Measurements from ENCODE around the gene ZIC5. TPM values are rescaled to one million over a fixed set of nuclear protein-coding genes. Genes with fewer than 3 reads are reported as not detected.

The ZIC5 gene
- total and polyA plus RNA-seq, 2 of the 4 experiments (the other 2 are of a cell fraction), result not detected

DNA sequence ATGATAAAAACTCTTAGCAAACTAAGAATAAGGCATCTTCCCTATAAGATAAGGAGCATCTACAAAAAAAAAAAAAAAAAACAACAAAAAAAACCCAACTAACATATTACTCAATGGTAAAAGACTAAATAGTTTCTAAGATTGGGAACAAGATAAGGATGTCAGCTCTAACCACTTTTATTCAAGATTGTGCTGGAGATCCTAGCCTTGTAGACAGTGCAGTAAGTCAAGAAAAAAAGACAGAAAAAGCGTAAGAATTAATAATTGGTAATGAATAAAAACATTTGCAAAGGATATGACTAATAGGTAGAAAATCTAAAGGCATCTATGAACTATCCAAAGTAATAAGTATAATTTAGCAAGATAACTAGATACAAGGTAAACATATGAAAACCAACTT is 43.1 kb upstream of the ZIC5 start:
- Histone ChIP-seq H3K9ac (ENCODE audit: low read depth, low read length) (no peak overlapping the region), H4K20me1 (ENCODE audit: insufficient read depth, low read length) (no peaks in the 10 kb centered on the region), H4K5ac (ENCODE audit: low read depth, low read length) (no peak overlapping the region), H3K4me2 (ENCODE audit: low read depth, low read length) (no peak overlapping the region), H2BK120ac (ENCODE audit: low read depth, low read length) (no peak overlapping the region), H3K4ac (ENCODE audit: low read depth, low read length) (no peak overlapping the region), H3K56ac (ENCODE audit: extremely low read depth, insufficient read depth, low read length) (no peak overlapping the region), H3K14ac (replicated peaks; ENCODE audit: low read depth, low read length) (no peak overlapping the region), H3K79me1 (ENCODE audit: low read depth in 1 of 2, low read length in 2 of 2) (no peaks in the 10 kb centered on the region), H3K27ac (ENCODE audit: insufficient read depth, low read length) (no peak overlapping the region), H3K18ac (ENCODE audit: low read depth, low read length) (no peak overlapping the region), H2BK15ac (ENCODE audit: low read depth, low read length) (no peak overlapping the region), H3K4me1 (ENCODE audit: control insufficient read depth, insufficient read depth, low read length) (no peaks in the 10 kb centered on the region), H4K91ac (ENCODE audit: insufficient read depth, low read depth, low read length) (no peak overlapping the region), H3K27me3 (ENCODE audit: control insufficient read depth, insufficient read depth, low read length) (peaks cover 13% of the 10 kb centered on the region; the same call in 1 of the 2 replicates), H3K4me3 (ENCODE audit: insufficient read depth, low read depth, low read length) (no peak overlapping the region), H4K8ac (ENCODE audit: low read depth in 2 of 2, low read length in 2 of 2) (no peak overlapping the region), H2BK20ac (ENCODE audit: low read depth, low read length) (no peak overlapping the region), H2AK5ac (ENCODE audit: low read depth, low read length) (no peak overlapping the region), H3K36me3 (ENCODE audit: control insufficient read depth, insufficient read depth, low read length) (no peaks in the 10 kb centered on the region), H3K9me1 (ENCODE audit: insufficient read depth, low read length) (no peaks in the 10 kb centered on the region), H2AK9ac (replicated peaks; ENCODE audit: low read depth, low read length, poor library complexity) (no peak overlapping the region), H3K9me3 (ENCODE audit: control insufficient read depth, insufficient read depth, low read length) (no peaks in the 10 kb centered on the region), H2AFZ (replicated peaks; ENCODE audit: low read length, poor library complexity) (no peak overlapping the region), H2BK5ac (ENCODE audit: low read depth, low read length, poor library complexity, severe bottlenecking) (no peak overlapping the region), H3K23ac (ENCODE audit: low read depth, low read length) (no peak overlapping the region)
- intact Hi-C loops (cut with micrococcal nuclease) (no loop called here), in situ Hi-C loops (cut with MboI; ENCODE audit: low sequenced_read_pairs) (no loop called here), dilution Hi-C loops (cut with HindIII; ENCODE audit: low sequenced_read_pairs, unreplicated experiment) (no loop called here)
- ATAC-seq (ENCODE audit: low read depth), result no peak
- ChIA-PET POLR2A (ENCODE audit: unreplicated experiment) (no interaction called here), CTCF (no interaction called here)
- TF ChIP-seq MAFK (IDR thresholded peaks at IDR 0.05; ENCODE audit: low read depth, low read length) (no peak), CEBPB (IDR thresholded peaks at IDR 0.05; ENCODE audit: low read depth, low read length) (no peak), RAD21 (IDR thresholded peaks at IDR 0.05; ENCODE audit: low read length) (no peak), RCOR1 (IDR thresholded peaks at IDR 0.05; ENCODE audit: insufficient replicate concordance, low read length) (no peak), BHLHE40 (IDR thresholded peaks at IDR 0.05; ENCODE audit: low read depth, low read length) (no peak), FOS (IDR thresholded peaks at IDR 0.05; ENCODE audit: low read depth, low read length) (no peak), POLR2A (IDR thresholded peaks at IDR 0.05; ENCODE audit: low read depth, low read length) (no peak), SMC3 (IDR thresholded peaks at IDR 0.05; ENCODE audit: low read depth, low read length) (no peak), MXI1 (IDR thresholded peaks at IDR 0.05; ENCODE audit: borderline replicate concordance, low read depth, low read length) (no peak)
- no TSS peak for BruUV-seq (replicated peaks)
- WGBS, 2 experiments (ENCODE audit: extremely low coverage in 2 of 2, insufficient read length in 1 of 2), result no CpG with 5 or more reads among the region's 1 CpG
- no peak for DNase-seq
